BLaER1 (cell line): Measurements from ENCODE around the gene USP8.
A peak's percentile ranks its signal among the peaks of the same experiment; 100 is the strongest.
"Not testable (repeated sequence)": the region's sequence is repeated elsewhere in the genome, so short reads cannot be mapped to it uniquely, and the experiment has no call there.

Source experiments
- H3K27ac ChIP-seq: shearing (Covaris generic); formaldehyde crosslinking; 2 replicates; pipeline ENCODE4 v1.8.1; 2022
- H3K27me3 ChIP-seq: shearing (Covaris generic); formaldehyde crosslinking; 2 replicates; pipeline ENCODE4 v1.8.1; 2022
- H3K36me3 ChIP-seq: shearing (Covaris generic); formaldehyde crosslinking; 2 replicates; pipeline ENCODE4 v1.8.1; 2022
- H3K4me1 ChIP-seq: shearing (Covaris generic); formaldehyde crosslinking; 2 replicates; pipeline ENCODE4 v1.8.1; 2022
- H3K4me2 ChIP-seq: shearing (Covaris generic); formaldehyde crosslinking; 2 replicates; pipeline ENCODE4 v1.8.1; 2022
- H3K4me3 ChIP-seq: shearing (Covaris generic); formaldehyde crosslinking; 2 replicates; pipeline ENCODE4 v1.8.1; 2022
- H3K9ac ChIP-seq: shearing (Covaris generic); formaldehyde crosslinking; 2 replicates; pipeline ENCODE4 v1.8.1; 2022
- H3K9me3 ChIP-seq: shearing (Covaris generic); formaldehyde crosslinking; 2 replicates; pipeline ENCODE4 v1.8.1; 2022
- H4K20me1 ChIP-seq: shearing (Covaris generic); formaldehyde crosslinking; 2 replicates; pipeline ENCODE4 v1.8.1; 2022
- Cebpa-rat ChIP-seq: shearing (Covaris generic); IDR thresholded peaks from 2 replicates; pipeline ENCODE4 v1.8.1; 2022

The USP8 gene

DNA sequence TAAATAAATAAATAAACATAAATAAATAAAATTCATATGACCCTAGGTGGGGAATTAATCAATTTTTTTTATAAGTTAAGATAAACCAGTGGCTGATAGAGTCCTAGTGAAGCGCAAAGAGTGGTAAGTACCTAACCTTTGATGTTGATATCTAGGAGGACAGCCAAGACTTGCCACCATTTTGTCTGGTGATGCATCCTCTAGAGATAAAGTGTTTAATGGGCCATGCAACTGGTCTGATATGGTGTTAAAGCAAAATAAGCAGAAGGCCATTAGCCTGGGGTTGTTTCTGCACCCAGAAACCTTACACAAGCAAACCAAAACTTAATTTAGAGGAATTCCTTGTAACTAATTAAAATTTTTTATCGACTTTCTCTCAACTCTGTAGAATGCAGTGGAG lies 9.6 kb upstream of the USP8 start:
- no peaks in the 10 kb centered on the region for H4K20me1 ChIP-seq
- H3K27ac ChIP-seq, result no peak overlapping the region
- H3K36me3 ChIP-seq, result no peaks in the 10 kb centered on the region
- no peak overlapping the region for H3K9ac ChIP-seq
- no peak overlapping the region for H3K4me3 ChIP-seq
- H3K4me2 ChIP-seq, result no peak overlapping the region
- H3K4me1 ChIP-seq, result no peaks in the 10 kb centered on the region
- H3K9me3 ChIP-seq, result no peaks in the 10 kb centered on the region
- no peaks in the 10 kb centered on the region for H3K27me3 ChIP-seq
- no peak for TF ChIP-seq Cebpa-rat

DNA sequence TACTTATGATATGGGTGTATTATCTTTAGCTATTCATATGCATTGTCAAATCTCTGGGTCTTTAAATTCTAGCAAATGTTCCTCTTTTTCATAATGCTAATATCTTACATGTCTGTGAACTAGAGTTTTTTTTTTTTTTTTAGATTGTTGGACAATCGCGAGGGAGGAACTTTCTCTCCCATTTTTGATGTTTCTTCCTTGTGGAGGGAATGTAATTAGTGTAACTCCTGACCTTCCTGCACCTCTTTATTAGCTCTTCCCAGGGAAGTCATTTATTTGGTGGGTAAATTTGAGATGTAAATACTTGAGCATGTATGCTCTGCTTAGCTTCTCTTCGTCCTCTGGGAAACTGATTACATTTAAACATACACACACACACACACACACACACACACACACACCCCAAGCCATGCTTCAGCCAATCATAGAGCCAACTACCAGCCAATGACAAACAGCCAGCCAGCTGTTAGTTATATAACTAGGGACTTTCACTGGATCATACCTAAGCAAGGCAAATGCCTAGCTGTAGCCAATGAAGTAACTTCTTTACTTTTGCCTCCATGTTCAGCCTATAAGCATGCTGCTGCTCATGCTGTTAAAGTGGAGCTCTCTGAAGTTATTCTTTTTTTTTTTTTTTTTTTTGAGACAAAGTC lies 8.3 kb upstream of the USP8 start:
- no peak overlapping the region for H3K27ac ChIP-seq
- H3K4me2 ChIP-seq, result no peak overlapping the region
- H3K27me3 ChIP-seq, result no peaks in the 10 kb centered on the region
- no peak overlapping the region for H3K4me3 ChIP-seq
- no peaks in the 10 kb centered on the region for H3K9me3 ChIP-seq
- no peaks in the 10 kb centered on the region for H4K20me1 ChIP-seq
- TF ChIP-seq Cebpa-rat, result no peak
- no peaks in the 10 kb centered on the region for H3K36me3 ChIP-seq
- no peaks in the 10 kb centered on the region for H3K4me1 ChIP-seq
- H3K9ac ChIP-seq, result no peak overlapping the region

DNA sequence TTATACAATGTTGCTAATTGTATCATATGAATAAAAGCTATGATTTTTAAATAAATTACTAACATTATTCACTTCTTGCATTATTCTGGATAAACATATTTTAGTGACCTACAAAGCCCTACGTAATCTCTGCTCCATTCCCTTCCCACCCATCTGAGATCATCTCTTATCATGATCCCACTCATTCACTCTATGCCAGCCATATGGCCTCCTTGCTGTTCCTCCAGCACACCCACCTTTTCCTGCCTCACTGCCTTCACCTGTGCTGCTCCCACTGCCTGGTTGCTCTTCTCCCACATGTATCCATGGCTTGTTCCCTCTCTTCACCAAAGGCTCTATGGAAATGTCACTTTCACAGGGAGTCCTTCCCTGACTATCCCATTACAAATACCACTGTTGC lies 7.3 kb upstream of the USP8 start:
- Histone ChIP-seq H4K20me1 (no peaks in the 10 kb centered on the region), H3K27me3 (no peaks in the 10 kb centered on the region), H3K4me2 (no peak overlapping the region), H3K9ac (no peak overlapping the region), H3K27ac (no peak overlapping the region), H3K4me1 (no peaks in the 10 kb centered on the region), H3K36me3 (no peaks in the 10 kb centered on the region), H3K4me3 (no peak overlapping the region), H3K9me3 (no peaks in the 10 kb centered on the region)
- no peak for TF ChIP-seq Cebpa-rat

- Histone ChIP-seq H3K27ac (no peak overlapping the region), H3K36me3 (no peaks in the 10 kb centered on the region), H3K4me2 (no peak overlapping the region), H4K20me1 (no peaks in the 10 kb centered on the region), H3K4me3 (no peak overlapping the region), H3K9ac (no peak overlapping the region), H3K27me3 (no peaks in the 10 kb centered on the region), H3K9me3 (no peaks in the 10 kb centered on the region), H3K4me1 (no peaks in the 10 kb centered on the region)
- TF ChIP-seq Cebpa-rat, result no peak
Observed at GRCh38 chr15:50418041-50418583, 6.1 kb upstream of the USP8 start.

DNA sequence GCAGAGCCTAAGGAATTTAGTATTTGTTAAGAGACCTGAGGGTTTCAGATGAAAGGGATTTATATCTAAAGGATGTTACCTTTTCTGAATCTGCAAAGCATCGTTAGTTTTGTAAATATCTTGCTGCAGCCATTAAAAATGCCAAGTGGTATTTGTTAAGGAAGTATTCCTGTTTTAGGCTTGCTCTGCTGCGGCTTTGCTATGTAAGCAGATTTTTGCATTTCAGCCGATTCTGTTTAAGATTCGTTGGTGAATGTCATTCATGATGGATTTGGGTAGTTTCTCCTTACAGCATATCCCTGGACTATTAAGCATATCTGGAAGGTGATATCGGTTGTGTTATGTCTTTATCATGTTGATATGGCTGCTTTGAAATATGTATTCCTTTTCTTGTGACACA lies 1.0 kb downstream of the USP8 start:
- Histone ChIP-seq H3K27me3 (no peaks in the 10 kb centered on the region), H3K4me1 (peaks cover 30% of the 10 kb centered on the region), H3K27ac (peak overlapping the region; percentile 75), H4K20me1 (peaks cover 55% of the 10 kb centered on the region), H3K36me3 (peaks cover 20% of the 10 kb centered on the region), H3K9ac (peak overlapping the region; percentile 83), H3K9me3 (no peaks in the 10 kb centered on the region), H3K4me3 (peak overlapping the region; percentile 79), H3K4me2 (peak overlapping the region; percentile 97)
- TF ChIP-seq Cebpa-rat, result no peak

GRCh38 chr15:50425678-50426246 lies 1.6 kb downstream of the USP8 start:
- H3K27ac ChIP-seq, H3K9me3 ChIP-seq, H3K27me3 ChIP-seq: not testable (repeated sequence)
- Histone ChIP-seq H3K4me2 (peak overlapping the region; percentile 97), H3K4me1 (peaks cover 30% of the 10 kb centered on the region), H3K36me3 (peaks cover 20% of the 10 kb centered on the region), H3K4me3 (peak overlapping the region; percentile 79), H4K20me1 (peaks cover 61% of the 10 kb centered on the region), H3K9ac (peak overlapping the region; percentile 83; the same call in 1 of the 2 replicates)

- no peaks in the 10 kb centered on the region for H3K9me3 ChIP-seq
- no peak overlapping the region for H3K27ac ChIP-seq
- peak overlapping the region; percentile 97 for H3K4me2 ChIP-seq
- H3K9ac ChIP-seq, result no peak overlapping the region
- H4K20me1 ChIP-seq, result peaks cover 68% of the 10 kb centered on the region
- TF ChIP-seq Cebpa-rat, result no peak
- peaks cover 20% of the 10 kb centered on the region for H3K36me3 ChIP-seq
- H3K27me3 ChIP-seq, result no peaks in the 10 kb centered on the region
- no peak overlapping the region for H3K4me3 ChIP-seq
- H3K4me1 ChIP-seq, result peaks cover 30% of the 10 kb centered on the region
Observed at GRCh38 chr15:50426428-50426827, 2.2 kb downstream of the USP8 start.

- H3K9me3 ChIP-seq, result no peaks in the 10 kb centered on the region
- no peaks in the 10 kb centered on the region for H3K27me3 ChIP-seq
- H3K4me1 ChIP-seq, result peaks cover 9% of the 10 kb centered on the region
- H3K36me3 ChIP-seq, result peaks cover 52% of the 10 kb centered on the region
- no peak overlapping the region for H3K9ac ChIP-seq
- no peak overlapping the region for H3K4me3 ChIP-seq
- H3K27ac ChIP-seq, result no peak overlapping the region
- TF ChIP-seq Cebpa-rat, result no peak
- H4K20me1 ChIP-seq, result peaks cover 100% of the 10 kb centered on the region
- no peak overlapping the region for H3K4me2 ChIP-seq
Observed at GRCh38 chr15:50431204-50431603, 7.0 kb downstream of the USP8 start.

- no peak overlapping the region for H3K4me3 ChIP-seq
- H3K27me3 ChIP-seq, result no peaks in the 10 kb centered on the region
- H3K27ac ChIP-seq, result no peak overlapping the region
- no peak overlapping the region for H3K9ac ChIP-seq
- H4K20me1 ChIP-seq, result peaks cover 100% of the 10 kb centered on the region
- H3K4me2 ChIP-seq, result no peak overlapping the region
- H3K9me3 ChIP-seq, result no peaks in the 10 kb centered on the region
- H3K36me3 ChIP-seq, result peaks cover 44% of the 10 kb centered on the region
- no peak for TF ChIP-seq Cebpa-rat
- H3K4me1 ChIP-seq, result no peaks in the 10 kb centered on the region
Observed at GRCh38 chr15:50432230-50432629, 8.0 kb downstream of the USP8 start.

DNA sequence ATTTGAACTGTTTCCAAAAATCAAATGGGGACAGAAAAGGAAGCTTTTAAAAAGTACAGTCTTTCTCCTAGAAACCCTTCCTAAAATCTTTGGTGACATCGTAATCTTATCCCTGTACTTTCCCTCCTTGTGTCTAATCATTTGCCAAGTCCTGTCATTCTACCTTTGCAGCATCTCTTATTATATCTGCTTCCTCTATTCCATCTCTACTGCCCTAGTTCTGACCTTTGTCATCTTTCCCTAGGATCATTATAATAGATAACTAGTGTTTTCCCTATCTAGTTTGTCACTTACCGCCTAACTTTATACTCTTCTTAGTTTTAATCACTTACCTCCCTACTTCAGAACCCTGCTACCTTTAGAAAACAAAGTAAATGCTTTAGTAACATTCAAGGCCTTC lies 11.6 kb downstream of the USP8 start:
- H3K4me2 ChIP-seq, result no peak overlapping the region
- no peak overlapping the region for H3K9ac ChIP-seq
- TF ChIP-seq Cebpa-rat, result no peak
- H3K27me3 ChIP-seq, result no peaks in the 10 kb centered on the region
- H3K36me3 ChIP-seq, result peaks cover 61% of the 10 kb centered on the region
- no peaks in the 10 kb centered on the region for H3K9me3 ChIP-seq
- H3K4me3 ChIP-seq, result no peak overlapping the region
- H3K4me1 ChIP-seq, result no peaks in the 10 kb centered on the region
- no peak overlapping the region for H3K27ac ChIP-seq
- peaks cover 91% of the 10 kb centered on the region for H4K20me1 ChIP-seq
